Prostate gland (tissue), 2 donors: ENCODE measurements around the gene CHKA. TPM values are rescaled to one million over a fixed set of nuclear protein-coding genes. Genes with fewer than 3 reads are reported as not detected.

Source experiments
- DNase-seq: peaks from one replicate; pipeline ENCODE4 v3.0.0-alpha.2; 2019; ENCODE audit warnings: low spot score
- H3K27ac ChIP-seq, 2 donors: fragments of 200-600 bp; sonication (generic); 2 replicates each; pipeline ENCODE4 v1.5.1; 2017 to 2019
- H3K27me3 ChIP-seq: fragments of 200-600 bp; sonication (generic); replicated peaks from 2 replicates; pipeline ENCODE4 v1.5.1; 2019; ENCODE audit not compliant: insufficient read depth
- H3K36me3 ChIP-seq, 2 donors: fragments of 200-600 bp; sonication (generic); 1 replicate in 1 of 2; 2 replicates in 1 of 2; pipeline versions ENCODE4 v1.5.1 to v1.8.1; 2017 to 2019
- H3K4me1 ChIP-seq: fragments of 200-600 bp; sonication (generic); replicated peaks from 2 replicates; pipeline ENCODE4 v1.5.1; 2019
- H3K4me3 ChIP-seq, 2 donors: fragments of 200-600 bp; sonication (generic); 2 replicates each; pipeline ENCODE4 v1.5.1; 2017 to 2019
- H3K9me3 ChIP-seq: fragments of 200-600 bp; sonication (generic); 2 replicates; pipeline ENCODE4 v1.5.1; 2017
- CTCF ChIP-seq, 4 experiments: fragments of 200-600 bp in 2 of 4; fragments of 450-650 bp in 2 of 4; sonication (generic) in 2 of 4; IDR thresholded peaks; 1 replicate in 3 of 4; 2 replicates in 1 of 4; pipeline ENCODE4 v1.5.1; 2016 to 2019; ENCODE audit warnings: antibody characterized with exemption in 4 of 4, mild to moderate bottlenecking in 2 of 4, moderate library complexity in 2 of 4
- POLR2A ChIP-seq: fragments of 450-650 bp; IDR thresholded peaks from one replicate; pipeline ENCODE4 v1.6.1; 2016; ENCODE audit warnings: antibody characterized with exemption, mild to moderate bottlenecking
- POLR2AphosphoS5 ChIP-seq: sonication (generic); formaldehyde crosslinking; IDR thresholded peaks from one replicate; pipeline ENCODE4 v1.6.1; 2017; ENCODE audit warnings: antibody characterized with exemption
- WGBS: methylation state at CpG from one replicate; pipeline ENCODE4 v1.1.5; 2018; 5-methylcytosine and 5-hydroxymethylcytosine counted together
- intact Hi-C: fragments of 100-400 bp; cut with DNase I; formaldehyde crosslinking; loops from one replicate; pipeline ENCODE4 v1.14.2; 2022
- microRNA-seq: library from miRNA; unstranded; fragments of <30 nt; microRNA quantifications from one replicate; pipeline ENCODE4, GENCODE V29; 2016
- small RNA-seq, 2 donors: library from RNA; depleted of rRNA; stranded (forward); fragments of <200 nt; gene quantifications; one replicate each; pipeline ENCODE3, GENCODE V24; 2016
- total RNA-seq, 2 donors: library from RNA; depleted of rRNA; stranded (reverse); fragments of >200 nt; gene quantifications; one replicate each; pipeline ENCODE4 v1.1.0, GENCODE V29; 2016

The CHKA gene
- total RNA-seq, 2 donors from 2014 or later: 88.6 to 93.4 TPM

GRCh38 chr11:68003846-68004550 is 117.2 kb downstream of the CHKA start, which contains the start of gene UNC93B1:
Gene UNC93B1, minus strand, starts transcription at chr11:68004097. Its CDS starts 54 bp downstream, at chr11:68004043.
- peak; percentile 81 for DNase-seq
- Histone ChIP-seq H3K27me3 (no peaks in the 10 kb centered on the region), H3K9me3 (no peaks in the 10 kb centered on the region), H3K4me3 (peak within 1 kb of the TSS; percentile 64 to 83), H3K36me3 (no peaks in the 10 kb centered on the region), H3K27ac (peak within 1 kb of the TSS; percentile 63 to 66), H3K4me1 (no peaks in the 10 kb centered on the region)
- TF ChIP-seq POLR2A (peak; percentile 87), CTCF (IDR thresholded peaks at IDR 0.05) (peak in 1 of 4 experiments; percentile 15), POLR2AphosphoS5 (peak; percentile 35)
- intact Hi-C loops: no loop called here
- WGBS: 5% methylated on average over 50 of the region's 64 CpGs

GRCh38 chr11:68002938-68003845 is 118.0 kb downstream of the CHKA start:
- 19% methylated on average over 54 of the region's 86 CpGs for WGBS
- intact Hi-C loops: no loop called here

More at GRCh38 chr11:68002938-68003845, 118.0 kb downstream of the CHKA start:
- no peak for TF ChIP-seq POLR2A
- no peak for TF ChIP-seq CTCF (IDR thresholded peaks at IDR 0.05)
- TF ChIP-seq POLR2AphosphoS5: no peak
- no peaks in the 10 kb centered on the region for H3K27me3 ChIP-seq
- DNase-seq: no peak
- no peaks in the 10 kb centered on the region for H3K9me3 ChIP-seq
- H3K27ac ChIP-seq: peak overlapping the region; percentile 63 to 66
- no peaks in the 10 kb centered on the region for H3K4me1 ChIP-seq
- H3K4me3 ChIP-seq: peak overlapping the region; percentile 64 to 83
- no peaks in the 10 kb centered on the region for H3K36me3 ChIP-seq

Small RNA genes lying within 50 kb of the gene (microRNA-seq; reads per million reads assigned to microRNA genes)
- gene MIR4691 (not detected), gene MIR6753 (0.25 reads per million), gene MIR7113 (0.67 reads per million)

Small RNA genes lying within 50 kb of the gene (small RNA-seq; reads per million reads assigned to genes)
- gene MIR6753: 0.28 to 0.60 reads per million in 2 donors

Other genes starting within 250 kb of the CHKA start
- gene UNC93B1, start 117.3 kb downstream of the CHKA start, total RNA-seq: 10 to 100 TPM; 31.5 to 41.7 TPM
- gene ALDH3B1, start 111.1 kb downstream of the CHKA start, total RNA-seq: 1 to 10 TPM; 7.2 to 7.9 TPM
- 100 to 1,000 TPM; 247 to 274 TPM for gene NDUFS8, start 90.7 kb downstream of the CHKA start, total RNA-seq
- 100 to 1,000 TPM; 114 to 118 TPM for gene TCIRG1, start 82.4 kb downstream of the CHKA start, total RNA-seq
- 10 to 100 TPM; 41.0 to 57.7 TPM for gene KMT5B, start 91.9 kb upstream of the CHKA start, total RNA-seq
- 10 to 100 TPM; 25.1 to 61.0 TPM for gene C11orf24, start 150.6 kb upstream of the CHKA start, total RNA-seq
- 10 to 100 TPM; 48.3 to 57.1 TPM for gene LRP5, start 191.2 kb upstream of the CHKA start, total RNA-seq